Measurements from ENCODE around the gene RREB1. TPM values are rescaled to one million over a fixed set of nuclear protein-coding genes. Genes with fewer than 3 reads are reported as not detected.

RREB1 gene
- total RNA-seq, 1 donor from 2014 or later: 16.8 TPM

- peaks cover 21% of the 10 kb centered on the region for H3K36me3 Mint-ChIP-seq (ENCODE audit: low read depth)
- H3K27me3 Mint-ChIP-seq: no peaks in the 10 kb centered on the region
- H3K9me3 Mint-ChIP-seq: no peaks in the 10 kb centered on the region
- H3K4me1 Mint-ChIP-seq: peaks cover 4% of the 10 kb centered on the region
- H3K27ac Mint-ChIP-seq: no peak overlapping the region
- no peak overlapping the region for H3K4me3 Mint-ChIP-seq
- intact Hi-C loops (cut with micrococcal nuclease): no loop called here
- no peak for DNase-seq
These were observed 67.7 kb downstream of the RREB1 start for GRCh38 chr6:7175462-7175861.

- Mint-ChIP-seq H3K4me3 (no peak overlapping the region), H3K4me1 (peaks cover 1% of the 10 kb centered on the region), H3K27me3 (no peaks in the 10 kb centered on the region), H3K36me3 (ENCODE audit: low read depth) (peaks cover 27% of the 10 kb centered on the region), H3K9me3 (no peaks in the 10 kb centered on the region), H3K27ac (no peak overlapping the region)
- intact Hi-C loops (cut with micrococcal nuclease): no loop called here
- no peak for DNase-seq
These were observed 68.4 kb downstream of the RREB1 start for GRCh38 chr6:7176208-7176607.

GRCh38 chr6:7178280-7178679 is 70.5 kb downstream of the RREB1 start:
- peaks cover 1% of the 10 kb centered on the region for H3K4me1 Mint-ChIP-seq
- no peaks in the 10 kb centered on the region for H3K9me3 Mint-ChIP-seq
- no peak for DNase-seq
- intact Hi-C loops (cut with micrococcal nuclease): no loop called here
- no peaks in the 10 kb centered on the region for H3K27me3 Mint-ChIP-seq
- H3K36me3 Mint-ChIP-seq (ENCODE audit: low read depth): peaks cover 39% of the 10 kb centered on the region
- H3K27ac Mint-ChIP-seq: no peak overlapping the region
- H3K4me3 Mint-ChIP-seq: no peak overlapping the region

DNA sequence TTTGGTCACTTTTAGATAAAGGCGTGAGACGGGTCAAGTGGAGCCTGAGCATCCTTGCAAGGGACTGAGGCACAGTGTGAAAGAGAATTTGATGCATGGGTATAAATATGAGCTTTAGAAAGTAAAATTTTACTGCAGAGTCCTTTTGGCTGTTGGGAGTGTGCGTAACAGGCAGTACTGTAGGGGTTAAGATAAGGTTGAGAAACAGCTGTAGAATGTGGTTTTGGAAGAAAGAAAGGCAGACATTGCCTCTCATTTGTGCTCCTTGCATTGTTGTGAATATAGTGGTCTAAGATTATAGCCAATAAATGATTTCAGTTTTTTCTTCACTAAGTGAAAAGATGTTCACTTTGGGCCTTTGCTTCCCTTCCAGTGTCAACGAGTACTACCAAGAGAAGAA is 73.0 kb downstream of the RREB1 start:
- no peak overlapping the region for H3K4me3 Mint-ChIP-seq
- no peaks in the 10 kb centered on the region for H3K4me1 Mint-ChIP-seq
- H3K27me3 Mint-ChIP-seq: no peaks in the 10 kb centered on the region
- peaks cover 55% of the 10 kb centered on the region for H3K36me3 Mint-ChIP-seq (ENCODE audit: low read depth)
- intact Hi-C loops (cut with micrococcal nuclease): no loop called here
- no peak overlapping the region for H3K27ac Mint-ChIP-seq
- H3K9me3 Mint-ChIP-seq: no peaks in the 10 kb centered on the region
- DNase-seq: no peak

DNA sequence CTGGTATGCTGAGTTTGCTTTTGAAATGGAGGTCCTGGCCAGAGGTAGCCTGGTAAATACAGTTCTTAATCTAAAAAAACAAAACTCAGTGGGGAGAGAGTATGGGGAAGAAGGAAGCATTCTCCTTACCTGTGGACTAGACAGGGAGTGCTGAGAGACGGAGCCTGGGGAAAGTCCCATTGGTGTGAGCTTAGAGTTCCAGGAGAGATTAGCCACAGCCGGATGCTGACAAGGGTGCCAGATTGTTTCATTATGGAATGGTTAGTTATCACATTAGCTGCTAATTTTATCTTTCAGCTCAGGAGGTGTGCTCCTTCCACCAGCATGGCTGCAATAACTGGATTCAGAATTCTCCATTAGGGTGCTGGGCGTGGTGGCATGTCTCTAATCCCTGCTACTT is 75.9 kb downstream of the RREB1 start:
- Mint-ChIP-seq H3K36me3 (ENCODE audit: low read depth) (peaks cover 63% of the 10 kb centered on the region), H3K4me1 (peaks cover 4% of the 10 kb centered on the region), H3K27me3 (no peaks in the 10 kb centered on the region), H3K27ac (no peak overlapping the region), H3K4me3 (no peak overlapping the region), H3K9me3 (no peaks in the 10 kb centered on the region)
- intact Hi-C loops (cut with micrococcal nuclease): no loop called here
- DNase-seq: no peak

- no peak overlapping the region for H3K4me3 Mint-ChIP-seq
- peaks cover 66% of the 10 kb centered on the region for H3K36me3 Mint-ChIP-seq (ENCODE audit: low read depth)
- intact Hi-C loops (cut with micrococcal nuclease): no loop called here
- no peak overlapping the region for H3K27ac Mint-ChIP-seq
- no peak for DNase-seq
- no peaks in the 10 kb centered on the region for H3K9me3 Mint-ChIP-seq
- peaks cover 4% of the 10 kb centered on the region for H3K4me1 Mint-ChIP-seq
- no peaks in the 10 kb centered on the region for H3K27me3 Mint-ChIP-seq
These were observed 76.7 kb downstream of the RREB1 start for GRCh38 chr6:7184502-7184901.

DNA sequence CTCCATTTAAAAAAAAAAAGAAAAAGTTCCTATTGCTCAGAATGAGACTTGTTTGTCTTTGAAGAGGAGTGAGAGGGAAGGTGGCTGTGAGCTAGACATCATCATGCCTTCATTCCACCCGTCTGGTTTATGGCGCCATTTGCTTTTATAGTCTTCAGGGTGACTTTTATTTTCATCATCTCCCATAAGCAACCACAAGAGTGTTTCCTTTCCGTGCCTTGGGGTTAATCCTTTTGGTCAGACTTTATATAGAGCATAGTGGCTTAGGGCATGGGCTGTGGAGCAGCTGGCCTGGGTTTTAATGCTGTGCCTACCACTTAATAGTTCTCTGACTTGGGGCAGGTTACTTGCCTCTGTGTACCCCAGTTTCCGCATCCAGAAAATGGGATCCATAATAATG is 77.8 kb downstream of the RREB1 start:
- intact Hi-C loops (cut with micrococcal nuclease): loop anchor here (5.0 kb wide), 1 partner anchor 38 kb away; no protein-coding TSS in a partner anchor
- Mint-ChIP-seq H3K4me3 (no peak overlapping the region), H3K27ac (no peak overlapping the region), H3K27me3 (no peaks in the 10 kb centered on the region), H3K36me3 (ENCODE audit: low read depth) (peaks cover 64% of the 10 kb centered on the region), H3K9me3 (no peaks in the 10 kb centered on the region), H3K4me1 (peaks cover 4% of the 10 kb centered on the region)
- DNase-seq: no peak

DNA sequence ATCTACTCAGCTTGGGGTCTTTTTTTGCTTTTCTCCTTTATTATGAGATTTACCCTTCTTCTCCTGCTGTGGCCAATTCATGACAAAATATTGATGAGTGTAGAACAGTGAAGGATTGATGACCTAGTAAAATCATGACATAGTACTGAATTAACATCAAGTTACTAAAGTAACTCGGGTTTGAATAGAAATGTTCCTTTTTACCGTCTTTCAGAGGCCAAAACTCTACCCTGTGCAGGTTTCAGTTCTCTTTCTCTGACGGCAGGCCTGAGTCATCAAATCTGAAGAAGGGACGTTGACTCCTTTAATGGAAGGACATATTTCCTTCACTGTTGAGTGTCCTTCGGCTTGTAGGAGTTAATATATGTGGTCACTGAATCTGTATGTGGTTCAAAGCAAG is 80.7 kb downstream of the RREB1 start:
- Mint-ChIP-seq H3K9me3 (no peaks in the 10 kb centered on the region), H3K36me3 (ENCODE audit: low read depth) (peaks cover 69% of the 10 kb centered on the region), H3K27me3 (no peaks in the 10 kb centered on the region), H3K4me3 (no peak overlapping the region), H3K4me1 (peaks cover 4% of the 10 kb centered on the region), H3K27ac (peak overlapping the region; percentile 3)
- intact Hi-C loops (cut with micrococcal nuclease): loop anchor here (5.0 kb wide), 1 partner anchor 41 kb away; no protein-coding TSS in a partner anchor
- DNase-seq: no peak

DNA sequence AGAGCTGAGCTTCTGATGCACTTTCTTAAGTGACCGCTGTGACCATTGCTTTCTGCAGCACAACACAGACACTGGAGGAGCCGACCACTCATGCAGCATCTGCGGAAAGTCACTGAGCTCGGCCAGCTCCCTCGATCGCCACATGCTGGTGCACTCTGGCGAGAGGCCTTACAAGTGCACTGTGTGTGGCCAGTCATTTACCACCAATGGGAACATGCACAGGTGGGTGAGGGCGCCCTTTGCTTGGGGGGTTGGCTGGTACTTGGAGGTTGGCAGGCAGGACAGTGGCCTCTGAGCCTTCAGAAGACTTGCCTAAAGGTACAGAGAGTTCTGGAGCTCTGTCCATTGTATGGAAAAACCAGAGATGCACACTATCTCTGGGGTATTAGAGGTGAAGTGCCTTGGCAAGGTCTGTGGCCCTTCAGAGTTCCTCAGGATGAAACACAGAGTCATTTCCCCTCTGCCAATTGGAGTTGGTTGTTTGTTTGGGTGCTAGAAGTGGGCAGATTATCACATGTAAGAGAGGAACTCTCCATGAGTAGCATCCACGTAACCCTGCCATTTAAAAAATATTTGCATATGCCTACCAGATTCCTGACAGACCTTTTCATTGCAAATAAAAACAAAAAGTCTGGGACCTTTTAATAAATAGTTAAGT is 81.5 kb downstream of the RREB1 start:
- intact Hi-C loops (cut with micrococcal nuclease): loop anchor here (5.0 kb wide), 1 partner anchor 42 kb away; no protein-coding TSS in a partner anchor
- Mint-ChIP-seq H3K36me3 (ENCODE audit: low read depth) (peaks cover 66% of the 10 kb centered on the region), H3K27ac (no peak overlapping the region), H3K4me3 (no peak overlapping the region), H3K4me1 (peaks cover 4% of the 10 kb centered on the region), H3K9me3 (no peaks in the 10 kb centered on the region), H3K27me3 (no peaks in the 10 kb centered on the region)
- no peak for DNase-seq

DNA sequence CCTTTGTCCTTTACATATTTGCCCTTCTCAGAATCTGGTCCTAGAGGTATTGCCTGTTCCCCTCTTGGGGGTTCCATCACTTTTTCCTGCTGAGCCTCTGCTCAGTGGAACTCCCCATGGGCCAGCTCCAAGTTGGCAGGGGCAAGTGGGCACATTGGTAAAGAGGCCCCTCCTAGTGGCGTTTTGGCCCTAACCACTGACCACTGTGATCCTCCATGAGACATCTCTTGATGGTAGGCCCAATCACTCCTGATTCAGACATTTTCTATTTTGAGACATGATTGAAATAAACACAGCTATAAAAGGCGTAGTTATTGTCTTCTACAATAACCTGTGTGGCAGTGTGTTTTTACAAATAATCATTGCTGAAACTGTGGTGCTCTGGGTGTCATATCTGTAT is 83.0 kb downstream of the RREB1 start:
- Mint-ChIP-seq H3K9me3 (no peaks in the 10 kb centered on the region), H3K27me3 (no peaks in the 10 kb centered on the region), H3K27ac (no peak overlapping the region), H3K36me3 (ENCODE audit: low read depth) (peaks cover 65% of the 10 kb centered on the region), H3K4me1 (peaks cover 10% of the 10 kb centered on the region), H3K4me3 (no peak overlapping the region)
- no peak for DNase-seq
- intact Hi-C loops (cut with micrococcal nuclease): no loop called here

GRCh38 chr6:7193122-7193521 is 85.4 kb downstream of the RREB1 start:
- Mint-ChIP-seq H3K27ac (no peak overlapping the region), H3K4me3 (no peak overlapping the region), H3K9me3 (no peaks in the 10 kb centered on the region), H3K36me3 (ENCODE audit: low read depth) (peaks cover 57% of the 10 kb centered on the region), H3K4me1 (peaks cover 16% of the 10 kb centered on the region), H3K27me3 (no peaks in the 10 kb centered on the region)
- DNase-seq: no peak
- intact Hi-C loops (cut with micrococcal nuclease): no loop called here

- Mint-ChIP-seq H3K4me3 (no peak overlapping the region), H3K27me3 (no peaks in the 10 kb centered on the region), H3K9me3 (no peaks in the 10 kb centered on the region), H3K4me1 (peaks cover 13% of the 10 kb centered on the region), H3K27ac (no peak overlapping the region), H3K36me3 (ENCODE audit: low read depth) (peaks cover 41% of the 10 kb centered on the region)
- no peak for DNase-seq
- intact Hi-C loops (cut with micrococcal nuclease): no loop called here
These were observed 86.9 kb downstream of the RREB1 start for GRCh38 chr6:7194657-7195056.

- peaks cover 13% of the 10 kb centered on the region for H3K4me1 Mint-ChIP-seq
- H3K4me3 Mint-ChIP-seq: peak overlapping the region; percentile 36
- H3K27ac Mint-ChIP-seq: peak overlapping the region; percentile 40
- H3K36me3 Mint-ChIP-seq (ENCODE audit: low read depth): peaks cover 40% of the 10 kb centered on the region
- H3K27me3 Mint-ChIP-seq: no peaks in the 10 kb centered on the region
- intact Hi-C loops (cut with micrococcal nuclease): no loop called here
- H3K9me3 Mint-ChIP-seq: no peaks in the 10 kb centered on the region
- DNase-seq: no peak
These were observed 87.7 kb downstream of the RREB1 start for GRCh38 chr6:7195339-7196018.

GRCh38 chr6:7196019-7196402 is 88.2 kb downstream of the RREB1 start:
- Mint-ChIP-seq H3K4me3 (peak overlapping the region; percentile 36), H3K27ac (peak overlapping the region; percentile 40)

More at GRCh38 chr6:7196019-7196402, 88.2 kb downstream of the RREB1 start:
- intact Hi-C loops (cut with micrococcal nuclease): no loop called here
- Mint-ChIP-seq H3K9me3 (no peaks in the 10 kb centered on the region), H3K4me1 (peaks cover 15% of the 10 kb centered on the region), H3K36me3 (ENCODE audit: low read depth) (peaks cover 35% of the 10 kb centered on the region), H3K27me3 (no peaks in the 10 kb centered on the region)
- peak; percentile 63 for DNase-seq

Measured in activated CD4-positive, alpha-beta T cell treated with anti-CD3 and anti-CD28 coated beads, Interleukin-2, amount 10 ng/mL, durations not matched to agents 24 days and 14 days (primary cell).